ENCODE data around the gene SLC39A11. TPM values are rescaled to one million over a fixed set of nuclear protein-coding genes. Genes with fewer than 3 reads are reported as not detected.

SLC39A11 gene
- total RNA-seq, 4 donors from 2014 or later: 23.0 to 30.9 (median 27.6) TPM

- no peak overlapping the region for H3K4me3 ChIP-seq
- WGBS, 2 donors: 61 to 83% methylated on average over 7 of the region's 9 CpGs
- no peak for TF ChIP-seq CTCF (IDR thresholded peaks at IDR 0.05)
- TF ChIP-seq POLR2A (IDR thresholded peaks at IDR 0.05): no peak
- H3K36me3 ChIP-seq: no peaks in the 10 kb centered on the region
- peaks cover 8 to 20% (median 12%) of the 10 kb centered on the region in 3 donors for H3K4me1 ChIP-seq
- no peaks in the 10 kb centered on the region for H3K27me3 ChIP-seq
- DNase-seq: no peak
- no peak overlapping the region for H3K27ac ChIP-seq
- H3K9me3 ChIP-seq: no peaks in the 10 kb centered on the region
- intact Hi-C loops (cut with DNase I): no loop called here
Observed at GRCh38 chr17:72657467-72658317, 434.8 kb downstream of the SLC39A11 start.

DNA sequence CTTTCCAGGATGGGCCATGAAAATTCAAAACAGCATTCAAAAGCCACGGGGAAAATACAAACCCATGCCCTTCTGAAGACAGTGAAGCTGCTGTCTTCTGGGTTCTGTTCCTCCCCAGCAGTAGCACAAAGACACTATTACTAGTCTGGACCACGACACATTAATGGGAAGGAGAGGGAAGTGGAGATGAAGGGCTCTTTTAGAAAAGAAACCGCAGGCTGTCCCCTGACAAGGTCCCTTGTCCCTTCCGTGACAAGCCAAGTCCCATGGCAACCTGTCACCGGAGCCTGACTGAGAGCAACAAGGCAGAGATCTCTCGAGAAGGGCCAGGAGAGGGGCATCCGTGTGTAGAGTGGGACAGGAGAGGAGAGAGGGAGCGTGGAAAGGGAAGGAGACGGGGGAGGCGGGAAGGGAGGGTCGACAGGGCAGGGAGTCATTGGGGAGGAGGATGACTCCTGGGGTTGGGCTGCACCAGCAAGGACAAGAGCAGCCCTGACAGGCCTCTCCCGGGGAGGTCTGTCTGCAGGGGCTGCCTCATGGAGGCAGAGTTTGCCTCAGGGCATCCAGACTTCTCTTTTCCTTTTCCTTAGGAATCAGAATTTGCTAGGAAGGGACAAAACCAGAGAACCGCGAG lies 436.2 kb downstream of the SLC39A11 start:
- TF ChIP-seq POLR2A (IDR thresholded peaks at IDR 0.05): no peak
- no peak for TF ChIP-seq CTCF (IDR thresholded peaks at IDR 0.05)
- no peak for DNase-seq
- intact Hi-C loops (cut with DNase I): no loop called here

GRCh38 chr17:72654706-72655105 lies 437.8 kb downstream of the SLC39A11 start:
- H3K36me3 ChIP-seq: no peaks in the 10 kb centered on the region
- no peaks in the 10 kb centered on the region for H3K4me1 ChIP-seq
- no peak overlapping the region for H3K27ac ChIP-seq
- H3K27me3 ChIP-seq: no peaks in the 10 kb centered on the region
- no peak for DNase-seq
- H3K9me3 ChIP-seq: no peaks in the 10 kb centered on the region
- H3K4me3 ChIP-seq: no peak overlapping the region
- intact Hi-C loops (cut with DNase I): no loop called here
- WGBS, 2 donors: 95 to 100% methylated on average over 1 to 9 of the region's 12 CpGs
- no peak for TF ChIP-seq POLR2A (IDR thresholded peaks at IDR 0.05)
- no peak for TF ChIP-seq CTCF (IDR thresholded peaks at IDR 0.05)

More for the DNA sequence above, 436.2 kb downstream of the SLC39A11 start:
- 76 to 78% methylated on average over 13 to 14 of the region's 14 CpGs for WGBS, 2 donors
- peaks cover 0 to 9% (median 5%) of the 10 kb centered on the region in 3 donors for H3K4me1 ChIP-seq
- H3K27ac ChIP-seq: no peak overlapping the region
- H3K9me3 ChIP-seq: no peaks in the 10 kb centered on the region
- H3K36me3 ChIP-seq: no peaks in the 10 kb centered on the region
- H3K27me3 ChIP-seq: no peaks in the 10 kb centered on the region
- H3K4me3 ChIP-seq: no peak overlapping the region

DNA sequence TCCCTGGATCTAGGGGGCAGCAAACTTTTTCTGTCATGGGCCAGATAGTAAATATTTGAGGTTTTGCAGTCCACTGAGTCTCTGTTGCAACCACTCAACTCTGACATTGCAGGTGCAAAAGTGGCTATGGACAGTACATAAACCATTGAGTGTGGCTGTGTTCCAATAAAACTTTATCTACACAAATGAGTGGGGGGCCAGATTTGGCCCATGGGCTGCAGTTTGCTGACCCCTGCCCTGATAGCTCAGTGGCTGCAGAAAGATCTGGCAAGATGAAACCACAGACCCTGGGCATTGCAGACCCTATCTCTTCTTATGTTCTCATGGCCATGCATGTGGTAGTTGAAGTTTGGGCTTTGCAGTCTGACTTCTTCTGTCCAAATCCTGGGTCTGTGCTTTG lies 440.5 kb downstream of the SLC39A11 start:
- Histone ChIP-seq H3K4me1 (no peaks in the 10 kb centered on the region), H3K27ac (no peak overlapping the region), H3K36me3 (peaks cover 0 to 9% (median 0%) of the 10 kb centered on the region in 3 donors), H3K4me3 (no peak overlapping the region), H3K9me3 (no peaks in the 10 kb centered on the region), H3K27me3 (no peaks in the 10 kb centered on the region)
- intact Hi-C loops (cut with DNase I): no loop called here
- DNase-seq: no peak
- no peak for TF ChIP-seq CTCF (IDR thresholded peaks at IDR 0.05)
- TF ChIP-seq POLR2A (IDR thresholded peaks at IDR 0.05): no peak

DNA sequence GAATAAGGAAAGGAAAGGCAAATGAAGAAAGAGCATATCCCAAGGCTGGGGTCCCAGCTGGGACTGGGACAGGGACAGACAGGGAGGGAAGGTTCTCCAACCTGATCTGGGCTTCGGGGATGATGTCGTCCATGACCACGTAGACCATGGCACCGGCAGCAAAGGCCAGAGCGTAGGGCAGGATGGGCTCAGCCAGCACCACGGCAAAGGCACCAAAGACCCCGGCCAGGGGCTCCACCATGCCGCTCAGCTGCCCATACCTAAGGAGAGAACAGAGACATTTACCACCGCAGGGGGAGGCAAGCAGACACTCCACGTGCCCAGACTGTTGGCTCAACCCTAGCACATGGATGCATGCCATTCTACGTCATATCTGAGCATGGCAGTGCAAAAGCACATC lies 443.8 kb downstream of the SLC39A11 start:
- 100% methylated on average over 2 to 6 of the region's 11 CpGs for WGBS, 2 donors
- H3K27ac ChIP-seq: no peak overlapping the region

More for the DNA sequence above, 443.8 kb downstream of the SLC39A11 start:
- TF ChIP-seq CTCF (IDR thresholded peaks at IDR 0.05): no peak
- TF ChIP-seq POLR2A (IDR thresholded peaks at IDR 0.05): no peak
- no peaks in the 10 kb centered on the region for H3K9me3 ChIP-seq
- no peaks in the 10 kb centered on the region for H3K27me3 ChIP-seq
- no peak overlapping the region for H3K4me3 ChIP-seq
- DNase-seq: no peak
- H3K36me3 ChIP-seq: peaks cover 0 to 20% (median 0%) of the 10 kb centered on the region in 3 donors
- no peaks in the 10 kb centered on the region for H3K4me1 ChIP-seq
- intact Hi-C loops (cut with DNase I): no loop called here

Data from esophagus squamous epithelium (tissue), 5 donors.